NOMO-1 (cell line): ENCODE data around the gene HHATL.

Experiments
- DNase-seq, 2 experiments: peaks; one replicate each; lab custom pipeline; 2025; ENCODE audit not compliant: unreplicated experiment in 2 of 2; lab: John Stamatoyannopoulos, UW

HHATL gene

DNA sequence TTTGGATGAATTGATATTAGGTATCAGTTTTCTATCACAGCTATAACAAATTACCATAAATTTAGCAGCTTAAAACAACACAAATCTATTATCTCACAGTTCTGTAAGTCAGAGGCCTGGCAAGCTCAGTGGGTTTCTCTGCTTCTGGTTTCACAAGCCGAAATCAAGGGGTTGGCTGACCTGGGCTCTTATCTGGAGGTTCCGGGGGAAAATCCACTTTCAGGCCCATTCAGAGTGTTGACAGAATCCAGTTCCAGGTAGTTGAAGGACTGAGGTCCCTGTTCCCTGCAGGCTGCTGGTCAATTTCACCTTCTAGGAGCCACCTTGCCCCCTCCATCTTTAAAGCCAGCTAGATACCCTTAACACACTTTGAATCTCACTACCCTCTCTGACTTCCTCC, 11.1 kb upstream of the HHATL start:
- no peak for DNase-seq

DNA sequence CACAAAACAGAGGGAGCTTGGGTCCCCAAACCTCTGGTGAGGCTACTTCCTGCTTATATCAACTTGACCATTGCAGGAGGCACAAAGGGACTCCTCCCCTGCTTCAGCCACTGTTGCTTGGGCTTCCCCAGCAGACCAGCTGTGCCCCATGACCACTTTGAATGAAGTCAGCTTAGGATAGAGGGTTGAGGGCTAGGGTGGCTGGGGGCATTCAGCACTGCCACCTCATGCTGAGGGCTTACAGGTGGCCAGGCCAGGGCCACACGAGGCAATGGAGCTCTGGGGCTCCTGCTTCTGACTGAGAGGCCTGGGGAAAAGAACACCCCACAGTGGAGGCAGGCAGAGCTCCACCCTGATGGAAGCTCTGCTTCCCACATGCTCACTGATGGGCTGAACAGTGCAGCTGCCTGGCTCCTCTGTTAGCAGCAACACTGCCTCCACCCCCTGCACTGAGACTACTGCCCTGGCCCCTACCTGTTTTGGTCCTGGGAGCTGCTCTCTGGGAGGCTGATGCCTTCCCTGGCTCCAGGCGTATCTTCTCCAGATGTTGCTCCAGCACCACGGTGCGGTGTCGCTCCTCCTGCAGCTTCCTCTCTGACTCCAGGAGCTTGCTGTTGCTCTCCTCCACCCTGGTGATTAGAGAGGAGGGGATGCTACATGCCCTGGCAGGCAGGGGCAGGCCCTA, 10.2 kb upstream of the HHATL start:
- DNase-seq: no peak

DNA sequence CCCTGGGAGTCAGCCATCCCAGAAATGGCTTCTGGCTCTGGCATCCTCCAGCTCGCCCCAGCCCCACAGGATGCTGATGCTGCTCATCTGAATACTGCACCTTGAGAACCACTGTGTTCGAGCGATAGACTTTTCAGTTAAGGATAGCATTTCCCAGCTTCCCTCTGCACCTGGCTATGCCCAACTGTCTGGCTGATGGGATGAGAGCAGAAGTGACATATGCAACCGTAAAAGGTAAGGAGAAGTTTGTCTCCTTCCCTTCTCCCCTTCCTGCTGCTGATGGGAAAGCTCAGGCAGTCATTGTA, 9.7 kb upstream of the HHATL start:
- DNase-seq: no peak

DNA sequence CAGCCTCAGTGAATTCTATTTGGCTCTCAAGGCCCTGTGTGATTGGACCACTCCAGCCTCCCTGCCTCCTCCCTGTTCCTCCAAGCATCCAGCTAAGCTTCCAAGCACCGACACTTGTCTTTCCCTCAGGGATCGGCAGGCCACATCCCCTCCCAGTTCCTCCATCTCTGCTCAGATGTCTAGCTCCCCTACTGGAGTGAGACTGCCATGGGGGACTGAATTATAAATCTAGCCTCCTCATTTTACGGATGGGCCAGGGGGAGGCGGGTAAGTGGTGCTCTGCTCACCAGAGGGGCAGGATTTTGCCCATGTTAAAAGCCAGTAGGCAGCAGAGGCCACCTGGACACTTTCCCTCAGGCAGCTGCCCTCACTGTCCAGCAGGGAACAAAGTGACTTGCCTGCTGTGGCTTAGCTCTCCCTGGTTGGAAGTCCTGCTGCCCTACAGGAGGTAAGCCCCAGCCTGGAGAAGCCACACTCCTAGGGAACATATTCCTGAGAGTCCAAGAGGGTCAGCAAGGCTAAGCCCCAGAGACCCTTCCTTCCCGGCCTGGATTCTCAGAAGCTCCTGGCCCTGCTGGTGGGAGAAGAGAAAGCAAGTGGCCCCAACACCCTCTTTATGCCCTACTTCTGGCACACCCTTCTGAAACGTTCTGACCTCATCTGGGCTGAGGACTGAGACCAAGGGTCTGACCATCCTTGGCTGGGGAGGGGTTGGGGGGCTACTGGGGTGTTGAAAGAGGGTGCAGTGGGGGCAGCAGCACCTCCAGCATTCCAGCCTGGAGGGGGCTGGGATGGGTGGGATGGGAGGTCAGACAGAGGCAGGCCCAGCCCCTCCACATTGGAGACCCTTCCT, 9.1 kb upstream of the HHATL start:
- DNase-seq: no peak

DNA sequence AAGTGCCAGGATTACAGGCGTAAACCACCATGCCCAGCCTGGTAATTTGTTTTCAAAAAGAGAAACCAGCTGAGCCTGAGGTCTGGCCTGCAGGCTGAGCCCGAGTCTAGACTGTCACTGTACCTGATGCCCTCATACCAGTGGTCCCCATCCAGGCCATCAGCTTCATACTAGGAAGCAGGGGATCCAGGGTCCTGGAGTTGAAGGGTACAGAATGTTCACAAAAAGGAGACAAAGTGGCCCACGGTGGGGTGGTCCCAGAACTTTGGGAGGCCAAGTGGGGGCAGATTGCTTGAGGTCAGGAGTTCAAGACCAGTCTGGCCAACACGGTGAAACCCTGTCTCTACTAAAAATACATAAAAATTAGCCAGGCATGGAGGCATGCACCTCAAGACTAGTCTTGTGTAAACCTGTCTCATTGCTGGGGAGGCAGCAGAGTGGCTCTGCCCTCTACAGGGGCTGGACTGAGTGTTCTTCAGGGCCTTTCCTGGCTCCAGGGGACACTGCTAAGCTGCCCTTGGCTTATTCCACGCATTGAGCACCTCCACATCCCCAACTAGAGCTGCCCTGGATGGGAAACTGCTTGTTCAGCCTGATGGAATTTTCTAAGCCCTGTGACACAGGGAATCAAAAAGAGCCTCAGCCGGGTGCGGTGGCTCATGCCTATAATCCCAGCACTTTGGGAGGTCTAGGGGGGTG, 7.9 kb upstream of the HHATL start:
- no peak for DNase-seq

DNA sequence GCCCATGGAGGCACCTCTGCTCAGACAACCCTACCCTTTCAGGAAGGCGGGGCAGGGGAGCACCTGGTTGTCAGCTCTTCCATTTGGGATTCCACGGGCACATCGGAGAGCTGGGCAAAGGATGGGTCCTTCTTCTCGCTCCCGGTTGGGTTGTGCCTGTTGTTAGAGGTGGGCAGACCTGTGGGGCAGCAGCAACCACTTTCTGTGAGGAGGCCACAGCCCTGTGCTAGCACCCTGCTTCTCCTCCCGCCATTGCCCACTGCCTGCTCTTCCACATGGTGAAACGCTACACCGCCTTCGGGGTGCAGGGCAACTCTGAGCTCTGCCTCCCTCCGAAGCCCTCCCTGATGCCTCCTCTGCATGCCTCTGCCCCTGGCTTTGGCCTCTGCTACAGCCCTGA, 7.0 kb upstream of the HHATL start:
- no peak for DNase-seq

DNA sequence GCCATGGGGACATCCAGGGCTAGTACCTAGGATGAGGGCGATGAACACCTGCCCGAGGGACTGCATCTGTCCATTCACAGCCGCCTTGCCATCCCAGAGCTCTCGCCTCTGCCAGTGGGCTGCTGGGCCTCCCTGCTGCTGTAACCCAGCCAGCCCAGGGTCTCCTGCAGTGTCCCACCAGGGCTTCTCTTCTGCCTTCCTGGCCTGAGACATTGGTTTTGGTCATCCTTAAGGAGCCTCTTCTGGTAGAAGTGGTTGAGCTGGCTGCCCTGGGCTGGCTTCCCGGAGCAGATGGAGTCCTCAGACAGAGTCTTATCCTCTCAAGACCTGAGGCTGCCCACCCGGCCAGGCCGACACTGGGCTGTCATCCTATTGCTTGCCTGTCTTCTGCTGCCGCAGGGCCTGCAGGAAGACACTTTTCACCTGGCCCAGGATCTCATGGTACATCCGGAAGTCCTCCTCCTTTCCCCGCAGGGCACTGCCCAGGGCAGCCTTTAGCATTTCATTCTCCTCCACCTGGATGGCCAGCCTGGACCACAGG, 6.1 kb upstream of the HHATL start:
- no peak for DNase-seq

DNA sequence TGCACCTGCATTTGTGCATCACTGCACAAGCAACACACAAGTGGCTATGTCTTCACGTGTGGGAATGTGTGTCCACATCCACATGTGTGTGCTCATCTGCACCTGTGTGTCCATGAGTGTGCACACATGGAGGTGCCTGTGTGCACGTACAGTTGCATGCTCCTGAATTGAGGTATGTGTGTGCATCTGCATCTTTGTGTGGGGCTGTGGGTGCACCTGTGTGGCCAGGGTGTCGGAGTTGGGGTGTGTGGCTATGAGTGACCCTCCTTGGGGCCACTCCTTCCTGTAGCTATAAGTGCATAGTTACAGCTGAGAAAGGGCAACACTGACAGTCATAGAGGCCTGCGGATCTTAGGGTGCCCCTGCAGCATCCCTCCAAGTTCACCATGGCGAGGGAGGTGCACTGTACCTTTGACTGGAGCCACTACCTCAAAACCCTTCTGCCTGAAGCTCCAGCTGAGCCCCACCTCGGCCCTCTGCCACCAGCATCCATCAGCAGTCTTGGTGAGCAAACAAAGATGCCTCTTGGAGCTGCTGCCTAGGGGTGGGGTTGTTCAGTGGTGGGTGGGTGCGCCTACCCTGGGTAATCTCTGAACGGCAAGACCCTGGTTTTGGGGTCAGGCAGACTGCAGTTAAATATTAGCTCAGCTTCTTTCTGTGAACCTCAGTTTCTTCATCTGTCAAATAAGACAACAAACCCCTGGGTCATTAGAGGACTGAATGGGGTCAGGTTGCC, 5.2 kb upstream of the HHATL start:
- no peak for DNase-seq

DNA sequence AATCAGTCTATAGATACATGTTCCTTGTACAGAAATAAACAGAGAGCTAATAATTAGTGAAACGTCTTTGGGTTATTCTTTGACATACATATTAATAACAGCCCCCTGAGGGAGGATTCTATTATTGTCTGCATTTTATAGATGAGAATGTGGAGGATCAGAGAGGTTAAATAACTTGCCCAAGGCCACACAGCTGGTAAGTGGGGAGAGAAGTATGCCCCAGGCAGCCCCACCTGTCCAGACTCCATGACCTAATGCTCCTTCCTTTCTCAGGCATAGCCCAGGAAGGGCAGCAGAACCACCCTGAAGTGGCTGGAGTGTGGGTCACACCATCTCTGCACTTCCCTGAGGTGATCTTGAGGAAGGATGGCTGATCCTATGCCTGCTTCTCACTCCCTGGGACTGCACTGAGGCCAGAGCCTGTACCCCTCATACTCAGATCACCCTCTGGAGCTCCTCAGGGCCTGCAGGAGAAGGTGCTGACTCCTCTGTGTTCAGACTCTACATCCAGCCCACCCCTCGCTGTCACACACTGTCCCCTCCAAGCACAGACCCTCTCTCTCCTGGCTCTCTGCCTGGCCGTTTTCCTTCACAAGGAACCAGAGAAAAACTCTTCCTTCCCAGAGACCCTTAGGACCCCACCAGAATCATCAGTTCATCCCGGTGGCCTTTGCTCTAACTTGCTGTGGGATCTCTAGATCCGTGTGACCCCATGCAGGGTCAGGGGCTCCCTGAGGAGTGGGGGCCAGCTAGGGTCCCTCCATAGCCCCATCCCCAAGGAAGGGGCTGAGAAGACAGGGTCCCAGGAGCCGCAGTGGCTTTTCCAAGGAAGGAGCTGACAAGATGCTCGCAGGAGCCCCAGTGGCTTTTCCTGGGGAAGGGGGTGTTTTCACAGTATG, 4.4 kb upstream of the HHATL start:
- no peak for DNase-seq

DNA sequence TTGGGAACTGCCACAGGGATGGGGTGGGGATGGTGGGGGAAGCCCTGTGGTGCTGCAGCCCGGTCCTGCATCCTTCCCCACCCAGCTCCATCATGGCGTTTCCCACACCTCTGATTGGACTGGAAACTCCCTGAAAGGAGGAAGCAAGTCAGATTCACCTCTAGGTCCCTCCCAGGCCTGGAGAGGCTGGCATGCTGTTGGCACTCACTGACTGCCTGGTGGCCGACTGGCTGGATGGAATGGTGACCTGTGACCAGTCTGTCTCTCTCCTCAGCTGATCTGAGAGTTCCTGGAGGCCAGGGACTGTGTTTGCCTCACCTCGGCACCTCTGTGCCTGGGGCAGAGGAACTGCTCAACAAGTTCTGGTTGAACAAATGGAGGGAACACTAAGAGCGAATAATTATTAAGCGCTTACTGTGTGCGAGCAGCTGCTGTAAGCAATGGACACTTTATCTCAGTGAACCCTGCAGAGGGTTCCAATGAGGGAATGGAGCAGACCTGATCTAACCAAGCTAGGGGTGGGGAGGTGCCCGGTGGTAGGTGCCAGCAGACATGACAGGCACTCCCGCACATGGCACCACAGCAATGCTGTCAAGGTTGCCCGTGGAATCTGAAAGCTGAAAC, 3.5 kb upstream of the HHATL start:
- DNase-seq: no peak

DNA sequence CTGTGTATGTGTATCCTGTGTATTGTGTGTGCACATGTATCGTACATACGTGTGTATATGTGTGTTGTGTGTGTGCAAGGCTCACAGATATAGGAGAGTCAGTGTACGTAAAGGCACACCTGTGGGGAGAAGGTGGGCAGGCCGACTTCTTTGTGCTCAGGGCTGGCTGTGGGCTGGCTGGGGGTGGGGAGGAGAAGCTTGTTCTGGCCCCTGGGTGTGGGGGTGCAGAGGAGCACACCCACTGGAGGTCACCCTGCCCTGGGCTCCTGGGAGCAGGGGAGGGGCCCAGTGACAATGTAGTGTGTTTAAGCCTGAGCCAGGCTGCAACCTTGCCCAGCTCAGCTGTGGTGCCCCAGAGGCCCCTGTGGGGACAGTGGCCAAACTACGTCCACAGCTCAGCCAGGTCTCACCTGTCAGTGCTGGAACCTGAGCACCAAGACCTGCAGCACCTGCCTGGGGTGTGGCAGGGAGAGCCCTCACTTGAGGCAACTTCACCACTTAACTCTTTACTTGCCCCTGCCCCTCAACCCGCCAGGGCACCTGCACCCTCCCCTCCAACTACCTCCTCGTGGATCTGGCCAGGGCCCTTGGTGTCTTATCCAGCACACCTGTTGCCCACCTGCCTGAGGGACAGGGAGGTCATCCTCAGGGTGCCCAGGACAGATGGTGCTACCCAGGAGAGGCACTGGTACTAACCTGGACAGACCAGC, 2.6 kb upstream of the HHATL start:
- DNase-seq: no peak

DNA sequence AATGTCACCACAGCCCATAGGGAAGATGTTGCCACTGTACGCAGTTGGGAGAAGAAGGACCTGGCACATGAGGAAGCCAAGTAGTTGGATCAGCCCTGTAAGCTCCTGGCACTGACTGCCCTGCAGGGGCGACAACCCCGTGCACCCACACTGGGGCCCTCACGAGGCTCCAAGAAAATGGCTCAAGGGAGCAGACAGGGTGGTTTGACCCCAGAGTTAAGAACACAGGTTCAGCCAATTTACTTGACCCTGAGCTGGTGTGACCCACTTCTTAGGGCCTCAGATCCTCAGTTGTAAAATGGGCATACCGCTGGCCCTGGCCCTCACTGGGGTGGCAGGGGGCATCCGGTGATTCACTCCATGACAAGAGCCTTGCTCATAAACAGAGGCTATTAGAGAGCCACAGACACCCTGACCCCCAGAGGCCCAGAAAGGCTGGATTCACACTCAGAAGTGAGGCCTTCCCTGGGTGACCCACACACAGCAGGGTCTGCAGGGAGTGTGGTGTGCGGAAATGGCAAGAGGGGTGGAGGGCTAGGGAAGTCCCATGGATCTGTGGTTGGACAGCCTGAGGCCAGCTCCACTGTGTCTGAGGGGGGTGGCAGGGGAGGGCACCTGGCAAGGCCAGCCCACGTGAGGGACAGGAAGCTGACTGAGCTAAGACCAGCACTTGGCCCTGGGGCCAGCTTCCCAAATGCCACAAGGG, 1.7 kb upstream of the HHATL start:
- DNase-seq: no peak

DNA sequence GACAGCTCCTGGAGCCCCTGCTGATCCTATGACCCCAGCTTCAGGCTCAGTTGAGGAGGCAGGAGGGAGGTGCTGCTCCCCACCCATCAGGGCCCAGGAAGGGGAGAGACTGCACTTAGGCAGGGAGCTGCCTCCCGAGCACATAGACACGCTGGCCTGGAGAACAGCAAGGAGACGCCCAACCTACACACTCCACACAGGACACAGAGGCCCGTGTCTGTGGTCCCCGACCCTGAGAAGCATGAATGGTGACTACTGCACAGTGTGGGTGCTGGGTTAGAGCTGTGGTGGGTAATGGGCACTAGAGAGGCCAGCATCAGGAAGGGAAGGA, 1.1 kb upstream of the HHATL start:
- DNase-seq: no peak

DNA sequence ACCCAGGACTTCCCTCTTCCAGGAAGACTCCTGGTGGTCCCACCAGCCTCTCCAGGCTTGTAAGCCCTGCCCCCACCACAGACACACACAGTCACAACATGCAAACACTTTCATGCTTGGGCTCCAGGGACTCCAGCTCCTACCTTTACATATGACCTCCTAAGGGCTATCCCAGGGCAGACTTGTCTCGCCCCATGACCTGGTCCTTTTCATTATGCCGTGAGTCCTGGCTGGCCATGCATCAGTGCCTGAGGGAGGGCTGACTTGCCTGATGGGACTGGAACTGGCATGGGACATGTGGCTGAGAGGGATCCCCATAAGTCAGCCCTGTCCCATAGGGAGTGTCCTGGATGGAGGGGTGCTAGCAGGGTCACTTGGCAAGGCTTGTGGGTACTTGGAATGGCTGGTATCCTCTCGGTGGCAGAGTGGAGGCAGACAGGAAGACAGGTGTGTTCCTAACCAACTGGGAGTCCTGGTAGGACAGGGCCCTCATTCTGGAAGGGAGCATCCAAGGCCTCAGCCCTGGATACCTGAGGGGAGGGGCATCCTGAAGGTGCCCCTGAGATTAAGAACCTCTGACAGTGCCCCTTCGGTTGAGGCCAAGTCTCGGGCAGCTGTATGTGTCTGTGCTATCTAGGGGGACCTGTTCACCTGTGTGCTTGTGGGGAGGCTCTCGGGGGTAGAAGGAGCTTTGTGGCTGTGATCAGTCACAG, 540 bp upstream of the HHATL start:
- no peak for DNase-seq

DNA sequence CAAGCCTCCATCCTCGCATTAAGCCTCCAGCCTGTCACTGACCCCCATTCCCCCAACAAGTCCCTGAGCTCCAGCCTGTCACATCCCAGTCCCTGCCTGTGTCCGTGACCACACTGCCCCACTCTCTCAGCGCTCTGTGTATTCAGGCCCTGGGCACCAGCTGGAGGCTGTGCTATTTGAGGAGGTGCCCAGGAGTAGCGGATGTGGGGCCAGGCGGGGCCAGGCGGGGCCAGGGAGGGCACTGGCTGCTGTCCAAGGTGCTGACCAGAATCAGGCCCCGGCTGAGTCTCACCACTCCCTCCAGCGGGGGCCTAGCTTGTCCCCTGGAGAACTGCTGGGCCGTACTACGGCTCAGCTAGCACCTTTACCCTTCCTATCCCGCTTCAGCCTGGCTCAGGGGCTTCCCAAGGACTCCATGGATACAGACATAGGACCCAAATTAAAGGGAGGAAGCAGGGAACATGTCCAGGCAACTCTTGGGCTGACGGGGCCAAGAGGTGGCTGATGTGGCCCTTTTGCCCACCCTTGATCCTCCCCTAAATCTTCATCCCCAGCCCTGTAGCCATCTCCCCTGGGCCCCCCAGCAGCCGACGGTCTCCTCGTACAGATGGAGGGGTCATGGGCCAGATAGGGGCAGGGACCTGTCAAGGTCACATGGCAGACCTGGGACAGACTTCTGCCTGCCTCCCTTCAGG, 1.1 kb downstream of the HHATL start:
- peak; percentile 58 to 65 for DNase-seq

DNA sequence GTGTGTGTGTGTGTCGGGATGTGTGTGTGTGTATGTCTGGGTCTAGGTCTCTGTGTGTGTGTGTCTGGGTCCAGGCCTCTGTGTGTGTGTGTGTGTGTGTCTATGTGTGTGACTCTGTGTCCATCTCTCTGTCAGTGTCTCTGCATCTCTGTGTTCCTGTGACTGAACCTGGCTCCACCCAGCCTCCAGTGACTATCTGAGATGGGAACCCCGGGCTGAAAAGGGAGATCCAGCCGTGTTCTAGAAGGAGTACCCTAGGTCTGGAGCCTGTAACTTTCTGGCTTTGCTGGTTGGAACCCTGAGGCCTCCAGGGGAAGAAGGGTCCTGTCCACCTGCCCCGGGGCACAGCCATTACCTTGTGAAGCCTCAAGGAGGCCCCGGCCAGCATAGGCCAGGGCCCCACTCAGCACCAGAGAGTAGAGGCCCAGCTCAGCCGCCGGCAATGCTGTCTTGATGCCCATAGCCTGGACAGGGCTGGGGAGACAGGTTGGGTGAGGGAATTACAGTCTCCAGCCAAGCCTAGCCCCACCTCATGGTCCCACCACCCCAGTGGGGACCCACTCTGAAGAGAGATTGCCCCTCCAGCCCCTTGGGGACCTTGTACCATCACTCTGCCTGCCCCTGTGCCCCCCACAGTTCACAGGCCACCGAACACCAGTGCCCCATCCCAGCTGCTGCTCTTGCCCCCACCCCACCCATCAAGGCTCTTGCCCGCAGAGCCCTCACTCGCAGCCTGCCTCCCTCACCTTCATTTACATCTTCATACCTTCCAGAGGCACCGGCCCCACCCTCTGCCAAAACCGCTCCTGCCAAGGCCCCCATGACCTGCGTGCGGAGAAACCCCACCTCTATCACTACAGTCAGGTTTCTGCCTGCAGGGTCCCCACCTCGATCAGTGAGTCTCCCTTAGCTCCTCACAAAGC, 2.0 kb downstream of the HHATL start:
- DNase-seq: no peak
